ENCODE data around the gene RFC4.
A peak's percentile ranks its signal among the peaks of the same experiment; 100 is the strongest.

The RFC4 gene

GRCh38 chr3:186790261-186790981 is 15.9 kb downstream of the RFC4 start:
- peaks cover 72% of the 10 kb centered on the region for H3K36me3 Mint-ChIP-seq (ENCODE audit: insufficient read depth)
- peaks cover 44% of the 10 kb centered on the region for H3K4me1 Mint-ChIP-seq
- peak overlapping the region; percentile 44 for H3K27ac Mint-ChIP-seq (ENCODE audit: low read depth)
- no peaks in the 10 kb centered on the region for H3K9me3 Mint-ChIP-seq
- ATAC-seq (replicated peaks; ENCODE audit: extremely low read depth, poor library complexity, severe bottlenecking), result no peak
- no peak for DNase-seq (ENCODE audit: low spot score in 2 of 2)
- H3K27me3 Mint-ChIP-seq, result no peaks in the 10 kb centered on the region
- no peak overlapping the region for H3K4me3 Mint-ChIP-seq

GRCh38 chr3:186789554-186790260 is 16.6 kb downstream of the RFC4 start:
- Mint-ChIP-seq H3K27ac (ENCODE audit: low read depth) (peak overlapping the region; percentile 100), H3K4me1 (peaks cover 50% of the 10 kb centered on the region), H3K27me3 (no peaks in the 10 kb centered on the region), H3K36me3 (ENCODE audit: insufficient read depth) (peaks cover 76% of the 10 kb centered on the region), H3K9me3 (no peaks in the 10 kb centered on the region), H3K4me3 (peak overlapping the region; percentile 13)
- ATAC-seq (replicated peaks; ENCODE audit: extremely low read depth, poor library complexity, severe bottlenecking) (no peak), DNase-seq (ENCODE audit: low spot score in 2 of 2) (no peak)

GRCh38 chr3:186788482-186789370 is 17.6 kb downstream of the RFC4 start:
- Mint-ChIP-seq H3K27ac (ENCODE audit: low read depth) (peak overlapping the region; percentile 100), H3K36me3 (ENCODE audit: insufficient read depth) (peaks cover 82% of the 10 kb centered on the region), H3K4me1 (peaks cover 60% of the 10 kb centered on the region), H3K4me3 (peak overlapping the region; percentile 97), H3K9me3 (no peaks in the 10 kb centered on the region), H3K27me3 (no peaks in the 10 kb centered on the region)
- ATAC-seq (replicated peaks; ENCODE audit: extremely low read depth, poor library complexity, severe bottlenecking) (no peak), DNase-seq (ENCODE audit: low spot score in 2 of 2) (no peak)

GRCh38 chr3:186787642-186788481 is 18.4 kb downstream of the RFC4 start:
- Mint-ChIP-seq H3K4me1 (peaks cover 65% of the 10 kb centered on the region), H3K27me3 (no peaks in the 10 kb centered on the region), H3K4me3 (peak overlapping the region; percentile 97), H3K36me3 (ENCODE audit: insufficient read depth) (peaks cover 86% of the 10 kb centered on the region), H3K9me3 (no peaks in the 10 kb centered on the region), H3K27ac (ENCODE audit: low read depth) (peak overlapping the region; percentile 100)
- ATAC-seq (replicated peaks; ENCODE audit: extremely low read depth, poor library complexity, severe bottlenecking) (no peak), DNase-seq (ENCODE audit: low spot score in 2 of 2) (no peak)

GRCh38 chr3:186786922-186787321 is 19.4 kb downstream of the RFC4 start:
- H3K36me3 Mint-ChIP-seq (ENCODE audit: insufficient read depth), result peaks cover 87% of the 10 kb centered on the region
- DNase-seq (ENCODE audit: low spot score in 2 of 2), result no peak

GRCh38 chr3:186785495-186786018 is 20.7 kb downstream of the RFC4 start:
- ATAC-seq (replicated peaks; ENCODE audit: extremely low read depth, poor library complexity, severe bottlenecking), result no peak
- Mint-ChIP-seq H3K4me3 (peak overlapping the region; percentile 97), H3K4me1 (peaks cover 65% of the 10 kb centered on the region), H3K36me3 (ENCODE audit: insufficient read depth) (peaks cover 80% of the 10 kb centered on the region), H3K27me3 (no peaks in the 10 kb centered on the region), H3K9me3 (no peaks in the 10 kb centered on the region), H3K27ac (ENCODE audit: low read depth) (peak overlapping the region; percentile 100)
- no peak for DNase-seq (ENCODE audit: low spot score in 2 of 2)

More at GRCh38 chr3:186786922-186787321, 19.4 kb downstream of the RFC4 start:
- H3K9me3 Mint-ChIP-seq, result no peaks in the 10 kb centered on the region
- H3K27me3 Mint-ChIP-seq, result no peaks in the 10 kb centered on the region
- peaks cover 70% of the 10 kb centered on the region for H3K4me1 Mint-ChIP-seq
- peak overlapping the region; percentile 100 for H3K27ac Mint-ChIP-seq (ENCODE audit: low read depth)
- no peak for ATAC-seq (replicated peaks; ENCODE audit: extremely low read depth, poor library complexity, severe bottlenecking)
- peak overlapping the region; percentile 97 for H3K4me3 Mint-ChIP-seq

- no peaks in the 10 kb centered on the region for H3K27me3 Mint-ChIP-seq
- ATAC-seq (replicated peaks; ENCODE audit: extremely low read depth, poor library complexity, severe bottlenecking), result no peak
- peak overlapping the region; percentile 97 for H3K4me3 Mint-ChIP-seq
- H3K9me3 Mint-ChIP-seq, result no peaks in the 10 kb centered on the region
- peaks cover 65% of the 10 kb centered on the region for H3K4me1 Mint-ChIP-seq
- peak overlapping the region; percentile 100 for H3K27ac Mint-ChIP-seq (ENCODE audit: low read depth)
- peaks cover 74% of the 10 kb centered on the region for H3K36me3 Mint-ChIP-seq (ENCODE audit: insufficient read depth)
- DNase-seq (ENCODE audit: low spot score in 2 of 2), result no peak
Observed at GRCh38 chr3:186784820-186785494, 21.3 kb downstream of the RFC4 start.

GRCh38 chr3:186783731-186784515 is 22.4 kb downstream of the RFC4 start:
- peak overlapping the region; percentile 97 for H3K4me3 Mint-ChIP-seq
- peak; percentile 73 to 76 for DNase-seq (ENCODE audit: low spot score in 2 of 2)
- no peaks in the 10 kb centered on the region for H3K27me3 Mint-ChIP-seq
- H3K4me1 Mint-ChIP-seq, result peaks cover 62% of the 10 kb centered on the region
- peak; percentile 67 for ATAC-seq (replicated peaks; ENCODE audit: extremely low read depth, poor library complexity, severe bottlenecking)
- peak overlapping the region; percentile 100 for H3K27ac Mint-ChIP-seq (ENCODE audit: low read depth)
- H3K36me3 Mint-ChIP-seq (ENCODE audit: insufficient read depth), result peaks cover 66% of the 10 kb centered on the region
- no peaks in the 10 kb centered on the region for H3K9me3 Mint-ChIP-seq

- Mint-ChIP-seq H3K9me3 (no peaks in the 10 kb centered on the region), H3K36me3 (ENCODE audit: insufficient read depth) (peaks cover 59% of the 10 kb centered on the region), H3K27ac (ENCODE audit: low read depth) (peak within 1 kb of the TSS; percentile 100), H3K27me3 (no peaks in the 10 kb centered on the region), H3K4me1 (peaks cover 54% of the 10 kb centered on the region), H3K4me3 (peak within 1 kb of the TSS; percentile 97)
- peak; percentile 79 for ATAC-seq (replicated peaks; ENCODE audit: extremely low read depth, poor library complexity, severe bottlenecking)
- DNase-seq (ENCODE audit: low spot score in 2 of 2), result peak; percentile 87 to 89
Observed at GRCh38 chr3:186783058-186783730, 23.1 kb downstream of the RFC4 start, which contains the start of gene EIF4A2. EIF4A2 (plus strand) TSS chr3:186783577; CDS start chr3:186783611, 34 bp downstream.

GRCh38 chr3:186782542-186783057 is 23.7 kb downstream of the RFC4 start:
- Mint-ChIP-seq H3K36me3 (ENCODE audit: insufficient read depth) (peaks cover 53% of the 10 kb centered on the region), H3K4me1 (peaks cover 49% of the 10 kb centered on the region), H3K4me3 (peak overlapping the region; percentile 97), H3K9me3 (no peaks in the 10 kb centered on the region), H3K27ac (ENCODE audit: low read depth) (peak overlapping the region; percentile 100), H3K27me3 (no peaks in the 10 kb centered on the region)
- DNase-seq (ENCODE audit: low spot score in 2 of 2) (no peak), ATAC-seq (replicated peaks; ENCODE audit: extremely low read depth, poor library complexity, severe bottlenecking) (peak; percentile 48)
